Left lung (tissue), 10 donors: Measurements from ENCODE around the gene TPCN2. TPM values are rescaled to one million over a fixed set of nuclear protein-coding genes. Genes with fewer than 3 reads are reported as not detected.

Experiments
- ATAC-seq: fragments of 200-7000 bp; cut with Tn5 transposase; one replicate; pipeline ENCODE4 v1.9.1; 2020; ENCODE audit warnings: moderate library complexity
- DNase-seq, 4 donors: peaks; one replicate each; pipeline ENCODE4 v3.0.0-alpha.2; 2013 to 2020
- H3K27ac ChIP-seq, 2 donors: fragments of 200-600 bp; sonication (generic) in 1 of 2; one replicate each; pipeline versions ENCODE4 v1.5.0 to v1.8.0; 2020 to 2021
- H3K27me3 ChIP-seq, 2 donors: fragments of 200-600 bp; sonication (generic) in 1 of 2; one replicate each; pipeline versions ENCODE4 v1.5.0 to v1.8.0; 2020 to 2021
- H3K36me3 ChIP-seq, 2 donors: fragments of 200-600 bp; sonication (generic) in 1 of 2; one replicate each; pipeline versions ENCODE4 v1.5.0 to v1.8.0; 2020 to 2021
- H3K4me1 ChIP-seq, 2 donors: fragments of 200-600 bp; one replicate each; pipeline ENCODE4 v1.8.0; 2021
- H3K4me3 ChIP-seq, 2 donors: fragments of 200-600 bp; sonication (generic) in 1 of 2; one replicate each; pipeline versions ENCODE4 v1.5.0 to v1.8.0; 2020 to 2021; ENCODE audit warnings: mild to moderate bottlenecking in 1 of 2
- H3K9me3 ChIP-seq, 2 donors: fragments of 200-600 bp; sonication (generic) in 1 of 2; one replicate each; pipeline versions ENCODE4 v1.5.0 to v1.8.0; 2020 to 2021
- intact Hi-C, 2 donors: fragments of 100-400 bp; cut with DNase I; formaldehyde crosslinking; loops; one replicate each; pipeline versions ENCODE4 v1.11.2 to v1.14.2; 2022
- polyA plus RNA-seq, 6 donors: library from polyadenylated mRNA; unstranded; fragments of 120-200 nt; gene quantifications; one replicate each; pipeline ENCODE4 v1.2.1, GENCODE V29; 2013; ENCODE audit not compliant: insufficient read length in 6 of 6
- total RNA-seq, 2 donors: library from RNA; stranded (reverse); fragmentation: NEBNext Ultra II Directional; extraction: Animal tissue kit (Norgen Biotek cat#: 25700); gene quantifications; one replicate each; pipeline ENCODE4 v1.2.1, GENCODE V29; 2021
- TF ChIP-seq, protein P1 (sequence below), 2 donors: fragments of 200-600 bp; sonication (generic) in 1 of 2; IDR thresholded peaks; one replicate each; pipeline versions ENCODE4 v1.5.0 to v1.8.0; 2021; ENCODE audit warnings: antibody characterized with exemption in 2 of 2
- donor health status: DM: no; HTN: yes; CAD: no.
- donor health status: DM: no; HTN: no; CAD: no.

TPCN2 gene
- total and polyA plus RNA-seq, 8 donors, result 12.1 to 22.0 (median 14.9) TPM

DNA sequence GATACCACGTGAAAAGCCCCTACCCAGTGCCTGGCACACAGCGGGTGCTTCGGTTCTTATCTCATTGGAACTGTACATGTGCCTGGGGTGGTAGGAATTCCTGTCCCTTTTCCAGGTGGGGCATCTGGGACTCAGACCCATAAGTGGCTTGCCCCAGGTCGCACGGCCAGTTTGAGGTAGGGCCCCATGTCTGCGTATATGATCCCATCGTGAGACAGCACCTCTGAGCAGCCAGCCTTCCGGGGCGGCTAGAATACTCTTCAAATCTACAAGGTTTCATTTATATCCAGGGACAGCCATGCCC, 73.5 kb downstream of the TPCN2 start:
- no peak overlapping the region for H3K4me3 ChIP-seq
- DNase-seq (no peak), ATAC-seq (no peak)
- H3K27me3 ChIP-seq, result no peaks in the 10 kb centered on the region
- peak overlapping the region; percentile 77 to 78 for H3K27ac ChIP-seq
- TF ChIP-seq, protein P1, sequence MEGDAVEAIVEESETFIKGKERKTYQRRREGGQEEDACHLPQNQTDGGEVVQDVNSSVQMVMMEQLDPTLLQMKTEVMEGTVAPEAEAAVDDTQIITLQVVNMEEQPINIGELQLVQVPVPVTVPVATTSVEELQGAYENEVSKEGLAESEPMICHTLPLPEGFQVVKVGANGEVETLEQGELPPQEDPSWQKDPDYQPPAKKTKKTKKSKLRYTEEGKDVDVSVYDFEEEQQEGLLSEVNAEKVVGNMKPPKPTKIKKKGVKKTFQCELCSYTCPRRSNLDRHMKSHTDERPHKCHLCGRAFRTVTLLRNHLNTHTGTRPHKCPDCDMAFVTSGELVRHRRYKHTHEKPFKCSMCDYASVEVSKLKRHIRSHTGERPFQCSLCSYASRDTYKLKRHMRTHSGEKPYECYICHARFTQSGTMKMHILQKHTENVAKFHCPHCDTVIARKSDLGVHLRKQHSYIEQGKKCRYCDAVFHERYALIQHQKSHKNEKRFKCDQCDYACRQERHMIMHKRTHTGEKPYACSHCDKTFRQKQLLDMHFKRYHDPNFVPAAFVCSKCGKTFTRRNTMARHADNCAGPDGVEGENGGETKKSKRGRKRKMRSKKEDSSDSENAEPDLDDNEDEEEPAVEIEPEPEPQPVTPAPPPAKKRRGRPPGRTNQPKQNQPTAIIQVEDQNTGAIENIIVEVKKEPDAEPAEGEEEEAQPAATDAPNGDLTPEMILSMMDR (IDR thresholded peaks at IDR 0.05), result no peak
- intact Hi-C loops, result no loop called here
- no peaks in the 10 kb centered on the region for H3K36me3 ChIP-seq
- peaks cover 12 to 20% of the 10 kb centered on the region in 2 donors for H3K4me1 ChIP-seq
- no peaks in the 10 kb centered on the region for H3K9me3 ChIP-seq

DNA sequence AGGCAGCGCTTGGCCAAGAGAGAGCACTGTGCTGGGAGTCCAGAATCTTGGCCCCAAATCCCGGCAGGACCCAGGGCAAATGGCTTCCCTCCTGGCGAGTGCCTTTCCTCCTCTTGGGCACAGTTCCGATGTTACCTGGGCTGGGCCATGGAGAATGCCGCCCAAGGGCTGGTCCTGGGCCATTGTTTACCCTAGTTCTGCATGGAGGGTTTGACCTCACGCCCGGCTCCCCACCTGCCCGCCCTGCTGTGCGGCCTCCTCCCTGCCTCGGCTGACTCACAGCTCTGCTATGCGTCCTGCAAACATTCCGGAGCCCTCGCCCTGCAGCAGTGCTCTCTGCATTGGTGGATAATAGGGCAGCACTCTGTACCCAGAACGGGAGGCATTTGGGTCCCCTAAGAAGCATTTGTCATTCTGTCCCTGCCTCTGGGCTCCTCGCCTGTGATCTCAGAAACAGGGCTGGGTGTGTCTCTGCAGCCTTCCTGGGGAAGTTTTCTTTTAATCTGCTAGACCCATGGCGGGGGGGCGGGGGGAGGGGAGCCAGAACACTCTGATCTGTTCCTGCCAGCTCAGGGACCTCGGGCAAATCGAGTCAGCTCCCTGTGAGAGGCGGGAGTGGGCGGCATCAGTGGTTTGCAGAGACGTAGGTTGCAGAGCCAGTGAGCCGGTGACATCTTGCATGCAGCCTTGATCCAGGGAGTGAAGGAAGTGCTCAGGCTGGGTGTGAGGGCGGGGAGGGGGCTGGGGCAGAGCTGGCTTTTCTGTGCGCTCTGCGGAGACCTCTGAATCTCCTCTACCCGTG, 74.1 kb downstream of the TPCN2 start:
- Histone ChIP-seq H3K4me1 (peaks cover 12 to 20% of the 10 kb centered on the region in 2 donors), H3K27me3 (no peaks in the 10 kb centered on the region), H3K36me3 (no peaks in the 10 kb centered on the region), H3K4me3 (no peak overlapping the region), H3K9me3 (no peaks in the 10 kb centered on the region), H3K27ac (peak overlapping the region; percentile 77 to 78)
- DNase-seq (peak in 3 of 4 donors; percentile 74 to 93 (median 91)), ATAC-seq (peak; percentile 95)
- TF ChIP-seq, protein P1 (IDR thresholded peaks at IDR 0.05), result no peak
- intact Hi-C loops, result no loop called here

DNA sequence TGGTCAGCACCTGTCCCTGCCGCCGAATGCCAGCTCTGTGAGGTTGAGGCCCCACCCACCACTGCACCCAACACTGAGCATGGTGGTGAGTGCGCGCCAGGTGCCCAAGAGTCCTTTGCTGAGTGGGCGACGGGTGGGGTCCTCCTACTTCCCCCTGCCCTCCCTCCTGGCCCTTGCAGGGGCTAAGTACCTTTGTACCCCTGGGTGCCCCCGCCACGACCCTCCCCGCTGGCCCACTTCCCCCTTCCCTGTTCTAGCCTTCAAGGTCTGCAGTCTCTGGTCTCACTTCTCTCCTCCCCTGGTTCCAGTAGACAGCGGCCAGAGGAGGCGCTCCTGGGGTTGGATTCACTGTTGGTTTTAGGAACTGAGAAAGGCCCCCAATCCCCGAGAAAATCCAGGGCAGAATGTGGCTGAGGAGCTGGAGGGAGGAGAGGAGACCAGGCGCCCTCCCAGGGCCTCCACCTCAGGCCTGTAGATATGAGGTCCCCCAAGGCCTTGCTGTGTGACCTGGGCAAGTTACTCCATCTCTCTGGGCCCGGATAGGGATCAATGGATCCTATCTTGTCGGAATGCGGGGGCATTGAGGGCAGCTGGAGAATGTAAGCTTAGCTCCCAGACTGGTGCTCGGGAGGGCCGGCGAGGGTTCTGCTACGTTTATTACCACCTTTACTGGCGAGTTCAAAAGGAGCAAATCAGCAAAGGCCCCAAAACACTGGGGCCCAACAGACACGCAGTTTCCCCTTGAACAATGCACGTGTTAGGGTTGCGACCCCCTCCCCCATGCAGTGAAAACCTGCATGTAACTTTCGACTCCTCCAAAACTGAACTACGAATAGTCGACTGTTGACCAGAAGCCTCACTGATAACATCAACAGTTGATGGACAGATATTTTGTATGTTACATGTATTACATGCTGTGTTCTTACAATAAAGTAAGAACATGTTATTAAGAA, 75.1 kb downstream of the TPCN2 start:
- no peaks in the 10 kb centered on the region for H3K27me3 ChIP-seq
- peaks cover 12 to 20% of the 10 kb centered on the region in 2 donors for H3K4me1 ChIP-seq
- DNase-seq, result no peak
- peak; percentile 15 for ATAC-seq
- no peak overlapping the region for H3K4me3 ChIP-seq
- no peaks in the 10 kb centered on the region for H3K9me3 ChIP-seq
- intact Hi-C loops, result no loop called here
- no peaks in the 10 kb centered on the region for H3K36me3 ChIP-seq
- H3K27ac ChIP-seq, result peak overlapping the region; percentile 77 to 78
- TF ChIP-seq, protein P1 (IDR thresholded peaks at IDR 0.05), result no peak

DNA sequence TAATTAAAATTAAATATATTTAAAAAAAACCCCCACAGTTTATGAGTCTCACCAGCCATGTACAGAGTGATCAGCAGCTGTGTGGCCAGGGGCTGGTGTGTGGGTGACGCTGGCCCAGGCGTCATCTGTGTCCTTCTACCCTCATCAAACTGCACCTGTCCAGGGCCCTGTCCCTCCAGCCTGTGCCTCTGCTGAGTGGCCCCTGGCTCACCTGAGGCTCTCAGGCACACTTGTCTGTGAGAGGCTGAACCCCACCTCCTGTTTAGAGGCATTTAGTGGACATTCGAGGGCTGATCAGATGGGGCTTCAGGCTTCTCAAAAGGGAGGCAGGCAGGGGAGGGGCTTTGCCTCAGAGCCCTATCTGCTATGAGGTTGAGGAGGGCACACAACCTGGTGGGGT, 77.1 kb downstream of the TPCN2 start:
- H3K9me3 ChIP-seq, result no peaks in the 10 kb centered on the region
- DNase-seq (peak in 2 of 4 donors; percentile 27 to 41), ATAC-seq (no peak)
- intact Hi-C loops, result no loop called here
- peaks cover 12 to 20% of the 10 kb centered on the region in 2 donors for H3K4me1 ChIP-seq
- H3K27ac ChIP-seq, result no peak overlapping the region
- H3K4me3 ChIP-seq, result no peak overlapping the region
- TF ChIP-seq, protein P1 (IDR thresholded peaks at IDR 0.05), result no peak
- no peaks in the 10 kb centered on the region for H3K36me3 ChIP-seq
- H3K27me3 ChIP-seq, result no peaks in the 10 kb centered on the region

DNA sequence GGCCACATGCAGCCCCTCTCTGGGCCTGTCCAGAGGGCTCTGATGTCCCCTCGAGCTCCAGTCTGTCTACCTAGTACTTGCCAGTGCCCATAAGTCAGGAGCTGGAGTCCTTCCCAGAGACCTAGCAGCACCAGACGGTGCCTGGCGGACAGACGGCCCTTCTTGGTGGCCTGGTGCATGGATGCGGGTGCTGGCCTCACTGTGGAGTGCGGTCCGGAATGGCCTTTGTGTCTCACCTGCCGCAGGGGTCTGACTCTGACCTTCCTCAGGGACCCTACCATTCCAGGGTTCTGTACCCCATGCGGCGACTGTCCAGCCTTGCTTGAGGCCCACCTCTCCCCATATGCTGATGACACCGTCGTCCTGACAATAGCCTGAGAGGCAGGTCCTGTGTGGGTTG, 77.6 kb downstream of the TPCN2 start:
- intact Hi-C loops, result no loop called here
- Histone ChIP-seq H3K36me3 (no peaks in the 10 kb centered on the region), H3K4me3 (no peak overlapping the region), H3K27me3 (no peaks in the 10 kb centered on the region), H3K9me3 (no peaks in the 10 kb centered on the region), H3K27ac (no peak overlapping the region), H3K4me1 (peaks cover 12 to 20% of the 10 kb centered on the region in 2 donors)
- ATAC-seq (no peak), DNase-seq (peak in 2 of 4 donors; percentile 10 to 54)
- TF ChIP-seq, protein P1 (IDR thresholded peaks at IDR 0.05), result no peak
